ENCODE data around the gene PTPN6. TPM values are rescaled to one million over a fixed set of nuclear protein-coding genes. Genes with fewer than 3 reads are reported as not detected.

The PTPN6 gene
- total RNA-seq, 2 experiments from 2014 or later = 37.1 to 116 TPM

- Histone ChIP-seq H3K9me3 (ENCODE audit: low read length) (no peaks in the 10 kb centered on the region), H3K79me2 (ENCODE audit: insufficient read depth, low read depth, low read length) (peaks cover 9% of the 10 kb centered on the region; the same call in 1 of the 2 replicates), H2AFZ (ENCODE audit: low read length) (peak overlapping the region; percentile 25; the same call in 1 of the 2 replicates), H3K9me2 (ENCODE audit: insufficient read depth, low read length) (no peaks in the 10 kb centered on the region), H3K4me2 (ENCODE audit: low read length) (peak overlapping the region; percentile 89), H3K4me3 (ENCODE audit: low read depth, low read length, poor library complexity, severe bottlenecking) (peak overlapping the region; percentile 73), H3K4me1 (ENCODE audit: insufficient read depth, low read length, poor library complexity, severe bottlenecking) (peaks cover 63% of the 10 kb centered on the region), H4K20me1 (ENCODE audit: insufficient read depth, low read length) (no peaks in the 10 kb centered on the region), H3K36me3 (ENCODE audit: insufficient read depth, low read length) (no peaks in the 10 kb centered on the region), H3K27ac (ENCODE audit: low read depth, low read length, poor library complexity, severe bottlenecking) (peak overlapping the region; percentile 96)
- no TSS peak for BruUV-seq (replicated peaks)
- TF ChIP-seq CTCF (conservative IDR thresholded peaks at IDR 0.05; ENCODE audit: low read length) = no peak
- no peak for TF ChIP-seq EZH2phosphoT487 (IDR thresholded peaks at IDR 0.05; ENCODE audit: borderline replicate concordance, low read depth, low read length)
- intact Hi-C loops (cut with micrococcal nuclease; ENCODE audit: unreplicated experiment) = no loop called here
- peak; percentile 80 for DNase-seq (ENCODE audit: low spot score)
- ChIA-PET POLR2A (interaction anchor here (1.0 to 5.6 kb wide), 10 partner anchors 8 to 73 kb away, joined by 3 to 155 read pairs (median 5); partner anchors contain the start of genes LPCAT3 and SPSB2), CTCF (ENCODE audit: unreplicated experiment) (interaction anchor here (6.0 kb wide), 1 partner anchor 14 kb away, joined by 110 read pairs; no protein-coding TSS in a partner anchor)
These were observed 4.9 kb upstream of the PTPN6 start for GRCh38 chr12:6946033-6946919.

- peak overlapping the region; percentile 73 for H3K4me3 ChIP-seq (ENCODE audit: low read depth, low read length, poor library complexity, severe bottlenecking)
- DNase-seq (ENCODE audit: low spot score) = no peak
- peak overlapping the region; percentile 25; the same call in 1 of the 2 replicates for H2AFZ ChIP-seq (ENCODE audit: low read length)
- H3K79me2 ChIP-seq (ENCODE audit: insufficient read depth, low read depth, low read length) = peaks cover 9% of the 10 kb centered on the region; the same call in 1 of the 2 replicates
- no peaks in the 10 kb centered on the region for H3K9me2 ChIP-seq (ENCODE audit: insufficient read depth, low read length)
- POLR2A ChIA-PET = interaction anchor here (0.7 to 5.6 kb wide), 8 partner anchors 8 to 71 kb away, joined by 3 to 155 read pairs (median 7); partner anchors contain the start of gene LPCAT3
- TF ChIP-seq EZH2phosphoT487 (IDR thresholded peaks at IDR 0.05; ENCODE audit: borderline replicate concordance, low read depth, low read length) (no peak), CTCF (conservative IDR thresholded peaks at IDR 0.05; ENCODE audit: low read length) (no peak)
- no peaks in the 10 kb centered on the region for H3K36me3 ChIP-seq (ENCODE audit: insufficient read depth, low read length)
- peak overlapping the region; percentile 96 for H3K27ac ChIP-seq (ENCODE audit: low read depth, low read length, poor library complexity, severe bottlenecking)
- no peaks in the 10 kb centered on the region for H4K20me1 ChIP-seq (ENCODE audit: insufficient read depth, low read length)
- peak overlapping the region; percentile 89 for H3K4me2 ChIP-seq (ENCODE audit: low read length)
- BruUV-seq (replicated peaks) = no TSS peak
- H3K4me1 ChIP-seq (ENCODE audit: insufficient read depth, low read length, poor library complexity, severe bottlenecking) = peaks cover 70% of the 10 kb centered on the region
- CTCF ChIA-PET (ENCODE audit: unreplicated experiment) = interaction anchor here (1.1 to 6.0 kb wide), 2 partner anchors 13 to 66 kb away, joined by 3 to 110 read pairs; no protein-coding TSS in a partner anchor
- intact Hi-C loops (cut with micrococcal nuclease; ENCODE audit: unreplicated experiment) = no loop called here
- H3K9me3 ChIP-seq (ENCODE audit: low read length) = no peaks in the 10 kb centered on the region
These were observed 4.2 kb upstream of the PTPN6 start for GRCh38 chr12:6946920-6947374.
